GM19397 (cell line): ENCODE measurements around the gene CACNB2.

Source experiments
- ATAC-seq: cut with Tn5 transposase; IDR thresholded peaks from one replicate; pipeline ENCODE4 v1.9.1; 2021; ENCODE audit warnings: mild to moderate bottlenecking, moderate library complexity; ENCODE audit not compliant: unreplicated experiment

Gene CACNB2

GRCh38 chr10:18224626-18225445 lies 84.6 kb downstream of the CACNB2 start:
- ATAC-seq: no peak

GRCh38 chr10:18226336-18226735 lies 86.1 kb downstream of the CACNB2 start:
- ATAC-seq: no peak

DNA sequence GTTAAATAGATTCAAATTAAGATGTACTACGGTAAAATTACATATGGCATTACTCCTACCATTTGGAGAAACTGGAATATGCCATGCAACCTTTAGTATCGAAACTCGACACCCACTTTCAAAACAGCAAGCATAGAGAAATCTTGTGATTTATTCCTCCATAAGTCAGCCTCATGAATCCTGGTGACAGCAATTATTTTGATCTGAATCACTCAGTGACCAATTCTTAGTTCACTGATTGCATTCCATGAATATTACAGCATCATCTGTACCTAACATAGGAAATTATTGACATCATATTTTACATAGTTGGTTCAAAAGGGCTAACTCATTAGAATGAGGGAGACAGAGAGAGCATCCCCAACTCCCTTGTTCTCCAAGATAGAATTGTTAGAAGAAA lies 89.6 kb downstream of the CACNB2 start:
- ATAC-seq: no peak

DNA sequence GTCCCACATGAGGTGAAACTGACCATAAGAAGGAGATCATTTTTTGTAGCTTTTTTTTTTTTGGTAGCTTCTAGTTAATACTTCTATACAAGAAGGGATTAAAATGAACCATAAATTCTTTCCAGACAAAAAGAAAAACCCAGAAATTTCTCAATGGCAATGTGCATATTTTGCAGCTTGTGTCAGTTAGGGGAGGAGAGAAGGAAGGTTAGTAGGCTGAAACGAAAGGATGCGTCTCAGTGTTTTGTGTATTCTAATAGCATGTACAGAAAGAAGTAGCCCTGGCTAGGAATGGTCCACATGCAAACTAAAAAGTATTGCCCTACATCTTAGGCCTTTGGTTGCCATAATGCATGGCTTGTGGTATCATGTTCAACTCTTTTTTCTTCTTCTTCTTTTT lies 90.6 kb downstream of the CACNB2 start:
- no peak for ATAC-seq

DNA sequence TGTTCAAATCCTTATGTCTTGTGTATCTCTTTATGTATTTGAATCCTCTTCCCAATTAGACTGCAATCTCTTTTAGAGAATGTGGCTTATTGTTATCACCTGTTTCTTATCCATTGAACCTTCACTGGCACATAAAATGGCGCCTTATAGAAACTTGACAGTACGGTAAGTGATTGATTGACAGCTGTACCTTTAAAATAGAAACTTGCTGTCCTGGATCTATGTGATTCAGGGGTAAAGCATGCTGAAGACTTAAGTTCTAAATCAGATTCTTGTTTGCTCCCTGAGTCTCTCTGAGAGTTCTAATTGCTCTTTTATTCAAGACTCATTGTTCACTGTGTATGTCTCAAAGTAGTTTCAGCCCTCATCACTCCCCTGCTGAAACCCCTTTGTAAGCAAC lies 91.3 kb downstream of the CACNB2 start:
- ATAC-seq: no peak

- ATAC-seq: no peak
Observed at GRCh38 chr10:18233775-18234174, 93.6 kb downstream of the CACNB2 start.

DNA sequence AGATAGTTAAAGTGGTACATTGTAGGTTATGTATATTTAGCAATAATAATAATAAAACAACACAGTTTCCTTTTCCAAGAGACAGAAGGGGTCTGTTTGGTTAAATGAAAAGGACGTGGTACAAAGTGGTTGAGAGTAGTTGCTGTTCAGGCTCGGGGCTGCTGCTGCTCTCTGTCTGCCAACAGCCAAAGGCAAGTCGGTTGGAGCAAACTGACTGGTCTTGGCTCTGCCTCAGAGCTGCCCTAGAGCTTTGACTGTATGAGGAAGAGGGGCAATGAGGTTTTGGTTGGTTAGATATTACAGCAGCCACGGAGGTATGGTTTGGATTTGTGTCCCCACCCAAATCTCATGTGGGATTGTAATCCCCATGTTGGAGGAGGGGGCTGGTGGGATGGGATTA lies 95.3 kb downstream of the CACNB2 start:
- no peak for ATAC-seq

DNA sequence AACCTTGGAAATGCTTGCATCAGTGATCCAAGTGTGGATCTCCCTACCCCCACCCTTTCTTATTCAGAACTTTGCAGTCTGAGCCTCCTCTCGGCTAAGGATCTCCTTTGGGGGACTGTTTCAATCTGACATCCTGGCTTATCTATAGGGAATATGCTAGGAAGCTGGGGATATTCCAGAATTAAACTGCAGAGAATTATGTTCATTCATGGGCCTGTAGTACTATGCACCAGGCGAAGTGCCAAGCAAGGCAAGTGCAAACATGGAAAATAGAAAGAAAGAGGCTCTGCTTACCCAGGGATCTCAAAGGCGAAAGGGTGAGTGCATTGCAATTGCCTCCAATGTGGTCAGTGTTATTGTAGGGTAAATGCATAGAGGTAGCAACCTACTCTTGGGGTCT lies 96.5 kb downstream of the CACNB2 start:
- ATAC-seq: no peak

- no peak for ATAC-seq
Observed at GRCh38 chr10:18238870-18239485, 98.8 kb downstream of the CACNB2 start.

DNA sequence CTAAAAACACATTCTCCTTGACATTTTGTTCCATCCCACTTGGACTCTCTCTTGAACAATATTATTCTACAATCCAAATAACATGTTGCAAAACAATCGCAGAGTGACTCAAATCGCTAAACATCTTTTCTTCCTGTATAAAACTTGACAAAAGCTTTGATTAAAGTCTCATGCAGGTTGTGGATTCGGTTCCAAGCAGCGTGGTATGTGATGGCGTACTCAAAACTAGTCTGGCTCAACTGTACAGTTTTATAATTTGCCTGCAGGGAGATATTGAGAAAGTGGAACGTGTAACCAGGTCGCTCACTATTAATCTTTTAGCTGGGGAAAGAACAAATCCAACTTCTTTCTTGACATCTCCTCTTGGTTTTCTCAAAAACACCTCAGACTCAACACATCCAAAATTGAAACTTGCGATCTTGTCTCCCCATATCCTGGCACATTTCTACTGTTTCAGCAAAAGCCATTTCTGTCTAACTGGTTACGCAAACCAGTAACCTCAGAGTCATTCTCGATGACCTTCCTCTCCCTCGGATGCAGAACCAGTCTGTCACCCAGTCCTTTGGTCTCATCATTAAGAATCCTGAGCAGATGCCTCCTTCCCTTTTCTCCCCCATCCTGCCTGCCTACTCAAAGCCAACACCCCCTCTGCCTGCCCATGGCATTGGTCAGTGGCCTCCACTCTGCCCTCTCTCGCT lies 100.1 kb downstream of the CACNB2 start:
- ATAC-seq: no peak

- no peak for ATAC-seq
Observed at GRCh38 chr10:18246967-18247366, 106.7 kb downstream of the CACNB2 start.

DNA sequence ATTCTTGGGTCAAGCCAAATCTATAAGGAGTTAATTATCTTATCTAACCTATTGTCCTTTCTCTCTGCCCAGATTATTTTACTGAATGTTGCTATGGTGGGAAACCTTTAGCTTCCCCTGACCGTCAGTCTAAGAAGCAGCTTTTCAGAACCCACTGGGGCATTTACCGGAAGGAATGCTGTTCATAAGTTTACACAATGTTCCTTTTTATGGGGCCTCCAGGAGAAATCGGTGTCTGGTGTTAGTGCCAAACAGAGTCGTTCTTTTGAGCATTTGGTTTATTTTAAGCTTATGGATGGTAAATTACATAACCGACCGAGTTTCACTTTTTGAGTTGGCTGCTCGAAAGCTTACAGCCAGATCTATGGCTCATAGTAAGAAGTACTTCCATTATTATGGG lies 111.9 kb downstream of the CACNB2 start:
- ATAC-seq: no peak

- no peak for ATAC-seq
Observed at GRCh38 chr10:18254086-18254485, 113.9 kb downstream of the CACNB2 start.

DNA sequence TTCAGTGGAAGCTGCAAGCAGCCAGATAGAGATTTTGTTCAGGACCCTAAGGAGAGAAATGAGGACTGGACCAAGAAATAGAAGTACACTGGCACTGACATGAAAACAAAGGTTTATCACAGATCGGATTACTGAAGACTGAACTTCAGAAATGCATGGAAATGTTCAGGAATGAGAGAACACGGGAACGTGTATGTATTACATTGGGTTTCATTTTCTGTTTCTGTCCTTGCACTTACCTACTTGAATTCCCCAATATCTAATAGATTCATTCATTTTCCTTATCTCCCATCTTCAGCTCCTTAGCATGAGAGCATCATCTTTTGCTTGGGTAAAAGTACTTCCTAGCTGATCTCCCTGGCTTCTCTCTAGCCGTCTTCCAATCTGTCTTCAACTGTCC lies 114.5 kb downstream of the CACNB2 start:
- ATAC-seq: no peak

GRCh38 chr10:18260310-18260922 lies 120.2 kb downstream of the CACNB2 start:
- no peak for ATAC-seq

DNA sequence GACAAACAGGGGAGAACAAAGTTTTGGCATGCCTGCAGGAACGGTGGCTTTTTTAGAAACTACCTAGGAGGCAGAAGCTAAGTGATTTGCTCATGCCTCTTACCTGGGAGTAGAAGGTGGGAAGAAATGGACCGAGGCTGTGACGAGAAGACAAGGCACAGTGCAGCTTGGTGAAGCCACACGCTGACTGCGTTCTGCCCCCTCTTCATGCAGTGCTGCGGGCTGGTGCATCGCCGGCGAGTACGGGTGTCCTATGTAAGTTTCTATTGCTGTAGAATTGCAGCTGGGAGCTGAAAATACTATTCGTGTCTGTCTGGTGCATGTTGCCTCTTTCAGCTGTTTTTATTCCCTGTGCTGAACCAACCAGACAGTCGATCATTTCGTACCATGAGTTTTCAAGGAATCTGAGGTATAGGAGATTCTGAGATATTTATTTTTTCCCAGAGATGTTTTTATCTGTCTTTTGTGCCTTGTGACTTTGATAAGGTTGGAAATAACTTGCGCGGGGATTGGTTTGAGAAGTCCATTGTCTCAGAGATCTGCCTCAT lies 120.9 kb downstream of the CACNB2 start:
- ATAC-seq: no peak

DNA sequence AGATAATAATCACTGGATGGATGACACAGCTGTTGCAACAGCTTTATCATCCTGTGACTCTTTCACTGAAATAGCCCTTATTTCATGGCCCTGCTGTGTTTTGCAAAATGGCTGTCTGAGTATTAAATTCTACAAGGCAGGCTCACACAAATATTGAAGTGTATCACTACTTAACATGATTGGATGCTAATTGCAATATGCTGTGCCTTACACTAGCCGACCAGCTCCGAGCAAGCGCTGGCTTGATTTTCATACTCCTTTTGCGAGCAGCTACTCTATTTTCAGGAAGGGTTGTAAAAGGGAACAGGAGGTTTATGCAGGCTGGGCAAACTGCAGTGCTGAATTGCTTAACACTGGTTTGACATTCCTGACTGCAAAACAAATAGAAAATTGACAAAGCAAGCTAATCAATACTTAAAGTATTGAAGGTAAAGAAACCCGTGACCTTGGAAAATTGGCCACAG lies 121.6 kb downstream of the CACNB2 start:
- ATAC-seq: no peak

DNA sequence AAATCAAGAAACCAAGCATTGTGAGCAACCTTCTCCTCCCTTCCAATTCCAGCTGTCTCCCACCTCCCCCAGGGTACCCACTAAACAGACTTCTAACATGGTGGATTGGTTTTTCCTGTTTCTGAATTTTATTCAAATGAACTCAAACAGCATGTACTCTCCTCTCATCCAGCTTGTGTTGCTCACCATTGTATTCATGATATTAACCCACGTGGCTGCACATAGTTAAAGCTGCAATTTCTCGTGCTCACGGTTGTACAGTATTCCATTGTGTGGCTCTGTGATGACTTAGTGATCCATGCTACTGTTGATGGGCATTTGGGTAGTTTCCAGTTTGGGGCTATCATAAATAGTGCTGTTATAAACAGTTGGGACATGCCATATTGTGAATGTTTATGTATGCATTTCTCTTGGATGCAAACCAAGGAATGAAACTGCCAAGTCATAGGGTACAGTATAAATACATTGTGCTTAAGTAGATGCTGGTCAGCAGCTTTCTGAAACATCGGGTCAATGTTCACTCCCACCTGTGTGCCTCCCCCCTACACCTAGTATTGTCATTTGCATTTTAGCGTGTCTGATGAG lies 124.3 kb downstream of the CACNB2 start:
- ATAC-seq: no peak

DNA sequence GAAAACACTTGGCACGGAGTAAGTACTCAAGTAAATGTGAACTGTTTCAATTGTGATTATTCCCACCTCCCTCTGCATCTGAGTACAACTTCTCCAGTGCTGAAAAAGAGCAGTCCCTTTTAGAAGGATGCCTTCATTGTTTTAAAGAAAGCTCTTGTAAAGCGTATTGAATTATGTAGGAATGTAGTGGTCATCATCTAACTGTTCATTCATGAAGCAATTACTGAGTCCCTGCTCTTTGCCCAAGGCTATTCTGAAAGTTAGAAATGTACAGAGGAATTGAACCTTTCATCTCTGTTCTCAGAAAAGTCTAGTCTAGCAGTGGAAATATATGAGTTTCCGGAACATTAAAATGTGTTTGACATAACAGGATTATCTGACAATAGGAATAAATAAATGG lies 127.8 kb downstream of the CACNB2 start:
- no peak for ATAC-seq

GRCh38 chr10:18271491-18271890 lies 131.3 kb downstream of the CACNB2 start:
- ATAC-seq: no peak

DNA sequence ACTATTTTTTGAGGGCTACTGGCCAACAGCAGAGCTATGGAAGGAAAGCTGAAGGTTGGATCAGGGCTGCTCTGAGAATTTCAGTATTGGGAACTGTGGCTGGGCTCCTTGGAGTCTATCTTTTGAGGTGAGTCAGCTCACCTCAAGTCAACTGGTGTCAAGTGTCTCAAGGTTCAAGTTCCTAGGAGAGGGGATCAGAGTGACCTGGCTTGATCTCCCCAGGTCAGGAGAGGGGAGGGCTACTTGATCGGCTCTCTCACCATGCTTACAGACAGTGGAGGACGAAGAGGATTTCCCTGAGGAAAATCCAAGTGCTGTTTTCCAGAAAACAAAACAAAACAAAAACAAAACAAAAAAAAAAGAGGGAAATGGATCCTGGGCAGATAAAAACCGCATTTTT lies 132.8 kb downstream of the CACNB2 start:
- ATAC-seq: no peak
